ENCODE results near the gene ACAD11. TPM values are rescaled to one million over a fixed set of nuclear protein-coding genes. Genes with fewer than 3 reads are reported as not detected.

Gene ACAD11
- total RNA-seq, 1 donor from 2014 or later: 45.2 TPM

DNA sequence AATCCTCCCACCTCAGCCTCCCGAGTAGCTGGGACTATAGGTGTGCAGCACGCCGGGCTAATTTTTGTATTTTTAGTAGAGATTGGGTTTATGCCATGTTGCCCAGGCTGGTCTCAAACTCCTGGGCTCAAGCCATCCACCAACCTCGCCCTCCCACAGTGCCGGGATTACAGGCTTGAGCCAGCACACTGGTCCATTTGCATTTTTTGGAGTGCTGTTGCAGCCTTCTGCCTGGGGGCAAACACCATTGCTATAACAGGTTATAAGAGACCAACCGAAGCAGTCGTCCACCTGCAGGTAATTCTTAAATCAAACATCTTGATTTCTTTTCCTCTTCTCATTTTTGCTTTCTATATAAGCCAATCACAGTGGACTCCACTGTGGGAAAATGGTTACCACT is 34.8 kb downstream of the ACAD11 start:
- Histone ChIP-seq H3K4me2 (no peak overlapping the region), H3K9me3 (ENCODE audit: low read depth) (no peaks in the 10 kb centered on the region), H3K79me2 (ENCODE audit: low read depth) (no peaks in the 10 kb centered on the region), H4K20me1 (ENCODE audit: low read depth) (no peaks in the 10 kb centered on the region), H3K27ac (no peak overlapping the region), H3F3A (ENCODE audit: low read depth) (no peaks in the 10 kb centered on the region), H3K27me3 (no peaks in the 10 kb centered on the region), H2AFZ (replicated peaks) (no peak overlapping the region), H3K36me3 (peaks cover 17% of the 10 kb centered on the region), H3K4me1 (no peaks in the 10 kb centered on the region), H3K4me3 (no peak overlapping the region), H3K9ac (no peak overlapping the region)
- peak; percentile 11 for DNase-seq (ENCODE audit: low spot score)
- Mint-ChIP-seq H3K4me3 (no peak overlapping the region), H3K9me3 (no peaks in the 10 kb centered on the region), H3K4me1 (no peaks in the 10 kb centered on the region), H3K27ac (no peak overlapping the region), H3K27me3 (ENCODE audit: insufficient read depth, low read depth) (peaks cover 2% of the 10 kb centered on the region), H3K36me3 (peaks cover 14% of the 10 kb centered on the region)
- TF ChIP-seq CTCF (IDR thresholded peaks at IDR 0.05) (no peak), EZH2phosphoT487 (IDR thresholded peaks at IDR 0.05) (no peak), EZH2 (IDR thresholded peaks at IDR 0.05) (no peak)

- H3K27me3 ChIP-seq: no peaks in the 10 kb centered on the region
- H3K79me2 ChIP-seq (ENCODE audit: low read depth): no peaks in the 10 kb centered on the region
- no peaks in the 10 kb centered on the region for H3K4me1 ChIP-seq
- DNase-seq (ENCODE audit: low spot score): no peak
- peaks cover 20% of the 10 kb centered on the region for H3K36me3 ChIP-seq
- Mint-ChIP-seq H3K9me3 (no peaks in the 10 kb centered on the region), H3K4me3 (no peak overlapping the region), H3K4me1 (no peaks in the 10 kb centered on the region), H3K36me3 (peaks cover 14% of the 10 kb centered on the region), H3K27ac (no peak overlapping the region), H3K27me3 (ENCODE audit: insufficient read depth, low read depth) (peaks cover 2% of the 10 kb centered on the region)
- H3K4me2 ChIP-seq: no peak overlapping the region
- no peaks in the 10 kb centered on the region for H3K9me3 ChIP-seq (ENCODE audit: low read depth)
- H2AFZ ChIP-seq (replicated peaks): no peak overlapping the region
- no peak overlapping the region for H3K9ac ChIP-seq
- H3K4me3 ChIP-seq: no peak overlapping the region
- H3K27ac ChIP-seq: no peak overlapping the region
- H3F3A ChIP-seq (ENCODE audit: low read depth): no peaks in the 10 kb centered on the region
- no peaks in the 10 kb centered on the region for H4K20me1 ChIP-seq (ENCODE audit: low read depth)
- TF ChIP-seq CTCF (IDR thresholded peaks at IDR 0.05) (no peak), EZH2 (IDR thresholded peaks at IDR 0.05) (no peak), EZH2phosphoT487 (IDR thresholded peaks at IDR 0.05) (no peak)
Observed at GRCh38 chr3:132623646-132624045, 36.0 kb downstream of the ACAD11 start.

DNA sequence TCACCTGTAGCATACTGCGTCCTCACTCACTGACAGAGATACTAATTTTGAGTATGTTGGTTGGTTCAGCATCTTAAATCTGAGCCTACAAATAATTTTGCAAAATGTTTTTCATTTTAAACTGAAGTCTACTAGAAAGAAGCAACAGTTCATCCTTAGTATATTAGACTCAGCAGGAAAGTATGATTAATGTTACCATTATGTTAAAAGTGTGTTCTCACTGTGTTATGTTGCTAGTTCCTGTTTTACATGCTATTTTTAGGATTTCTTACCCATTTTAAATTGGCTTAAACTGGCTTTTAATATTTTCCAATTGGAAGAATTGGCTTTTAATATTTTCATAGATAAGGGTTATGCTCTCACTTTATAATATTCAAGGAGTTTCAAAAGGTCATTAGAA is 36.8 kb downstream of the ACAD11 start:
- Mint-ChIP-seq H3K27me3 (ENCODE audit: insufficient read depth, low read depth) (peaks cover 2% of the 10 kb centered on the region), H3K4me1 (no peaks in the 10 kb centered on the region), H3K36me3 (peaks cover 11% of the 10 kb centered on the region), H3K4me3 (no peak overlapping the region), H3K9me3 (no peaks in the 10 kb centered on the region), H3K27ac (no peak overlapping the region)
- H3K4me2 ChIP-seq: no peak overlapping the region
- no peaks in the 10 kb centered on the region for H3K79me2 ChIP-seq (ENCODE audit: low read depth)
- no peaks in the 10 kb centered on the region for H3K27me3 ChIP-seq
- H3K27ac ChIP-seq: no peak overlapping the region
- no peaks in the 10 kb centered on the region for H3K9me3 ChIP-seq (ENCODE audit: low read depth)
- no peak for DNase-seq (ENCODE audit: low spot score)
- no peak overlapping the region for H3K9ac ChIP-seq
- H3K36me3 ChIP-seq: peaks cover 14% of the 10 kb centered on the region
- H2AFZ ChIP-seq (replicated peaks): no peak overlapping the region
- no peak overlapping the region for H3K4me3 ChIP-seq
- no peak for TF ChIP-seq EZH2phosphoT487 (IDR thresholded peaks at IDR 0.05)
- TF ChIP-seq EZH2 (IDR thresholded peaks at IDR 0.05): no peak
- no peak for TF ChIP-seq CTCF (IDR thresholded peaks at IDR 0.05)
- no peaks in the 10 kb centered on the region for H4K20me1 ChIP-seq (ENCODE audit: low read depth)
- no peaks in the 10 kb centered on the region for H3K4me1 ChIP-seq
- no peaks in the 10 kb centered on the region for H3F3A ChIP-seq (ENCODE audit: low read depth)
